ENCODE data around the gene ZNF143.

GRCh38 chr11:9571071-9571762 lies 110.4 kb downstream of the ZNF143 start:
- no peak for TF ChIP-seq SMC3 (conservative IDR thresholded peaks at IDR 0.05; ENCODE audit: poor library complexity)
- TF ChIP-seq, protein P1, sequence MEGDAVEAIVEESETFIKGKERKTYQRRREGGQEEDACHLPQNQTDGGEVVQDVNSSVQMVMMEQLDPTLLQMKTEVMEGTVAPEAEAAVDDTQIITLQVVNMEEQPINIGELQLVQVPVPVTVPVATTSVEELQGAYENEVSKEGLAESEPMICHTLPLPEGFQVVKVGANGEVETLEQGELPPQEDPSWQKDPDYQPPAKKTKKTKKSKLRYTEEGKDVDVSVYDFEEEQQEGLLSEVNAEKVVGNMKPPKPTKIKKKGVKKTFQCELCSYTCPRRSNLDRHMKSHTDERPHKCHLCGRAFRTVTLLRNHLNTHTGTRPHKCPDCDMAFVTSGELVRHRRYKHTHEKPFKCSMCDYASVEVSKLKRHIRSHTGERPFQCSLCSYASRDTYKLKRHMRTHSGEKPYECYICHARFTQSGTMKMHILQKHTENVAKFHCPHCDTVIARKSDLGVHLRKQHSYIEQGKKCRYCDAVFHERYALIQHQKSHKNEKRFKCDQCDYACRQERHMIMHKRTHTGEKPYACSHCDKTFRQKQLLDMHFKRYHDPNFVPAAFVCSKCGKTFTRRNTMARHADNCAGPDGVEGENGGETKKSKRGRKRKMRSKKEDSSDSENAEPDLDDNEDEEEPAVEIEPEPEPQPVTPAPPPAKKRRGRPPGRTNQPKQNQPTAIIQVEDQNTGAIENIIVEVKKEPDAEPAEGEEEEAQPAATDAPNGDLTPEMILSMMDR (IDR thresholded peaks at IDR 0.05; ENCODE audit: poor library complexity, severe bottlenecking), result no peak
- no peak for TF ChIP-seq POLR2AphosphoS5 (IDR thresholded peaks at IDR 0.05)
- TF ChIP-seq EP300 (conservative IDR thresholded peaks at IDR 0.05; ENCODE audit: poor library complexity, severe bottlenecking), result no peak
- no peak for TF ChIP-seq MXI1 (conservative IDR thresholded peaks at IDR 0.05; ENCODE audit: poor library complexity, severe bottlenecking)
- no peak for TF ChIP-seq TAF1 (IDR thresholded peaks at IDR 0.05; ENCODE audit: low read depth)
- TF ChIP-seq EZH2 (IDR thresholded peaks at IDR 0.05; ENCODE audit: borderline replicate concordance, insufficient read depth, low read length, poor library complexity, severe bottlenecking), result no peak
- TF ChIP-seq RAD21 (conservative IDR thresholded peaks at IDR 0.05), result no peak

Measured in neural cell (in vitro differentiated cells).